Esophagus squamous epithelium (tissue), 5 donors: ENCODE measurements around the gene GPHN. TPM values are rescaled to one million over a fixed set of nuclear protein-coding genes. Genes with fewer than 3 reads are reported as not detected.

ENCODE experiments used
- DNase-seq: peaks from one replicate; lab custom pipeline; 2025; lab: John Stamatoyannopoulos, UW
- H3K27ac ChIP-seq, 4 donors: fragments of 200-600 bp; sonication (generic); one replicate each; pipeline ENCODE4 v1.5.1; 2016 to 2019; ENCODE audit warnings: mild to moderate bottlenecking in 1 of 4
- H3K27me3 ChIP-seq, 4 donors: fragments of 200-600 bp; sonication (generic); 1 replicate in 3 of 4; 2 replicates in 1 of 4; pipeline versions ENCODE4 v1.5.1 to v1.6.0; 2017 to 2021; ENCODE audit warnings: antibody characterized with exemption in 1 of 4
- H3K36me3 ChIP-seq, 3 donors: fragments of 200-600 bp; sonication (generic); one replicate each; pipeline ENCODE4 v1.5.1; 2016 to 2019
- H3K4me1 ChIP-seq, 3 donors: fragments of 200-600 bp; sonication (generic); one replicate each; pipeline ENCODE4 v1.5.1; 2017 to 2019
- H3K4me3 ChIP-seq, 4 donors: fragments of 200-600 bp; sonication (generic); 1 replicate in 3 of 4; 2 replicates in 1 of 4; pipeline ENCODE4 v1.5.1; 2016 to 2019; ENCODE audit warnings: mild to moderate bottlenecking in 2 of 4, moderate library complexity in 1 of 4
- H3K9me3 ChIP-seq, 3 donors: fragments of 200-600 bp; sonication (generic); one replicate each; pipeline ENCODE4 v1.5.1; 2016 to 2019
- POLR2A ChIP-seq, 4 donors: fragments of 450-650 bp; IDR thresholded peaks; one replicate each; pipeline ENCODE4 v1.6.1; 2017; ENCODE audit warnings: antibody characterized with exemption in 4 of 4, mild to moderate bottlenecking in 4 of 4, moderate library complexity in 3 of 4
- WGBS, 2 donors: methylation state at CpG; one replicate each; pipeline ENCODE4 v1.1.5; 2018; 5-methylcytosine and 5-hydroxymethylcytosine counted together
- intact Hi-C: fragments of 100-400 bp; cut with DNase I; formaldehyde crosslinking; loops from one replicate; pipeline ENCODE4 v1.15.0; 2022
- total RNA-seq, 4 donors: library from RNA; depleted of rRNA; stranded (reverse); fragments of >200 nt; gene quantifications; one replicate each; pipeline ENCODE4 v1.1.0, GENCODE V29; 2016
- TF ChIP-seq, protein P1 (sequence below), 6 experiments: fragments of 450-650 bp in 4 of 6; fragments of 200-600 bp in 2 of 6; sonication (generic) in 2 of 6; IDR thresholded peaks; one replicate each; pipeline ENCODE4 v1.5.1; 2016 to 2019; ENCODE audit warnings: antibody characterized with exemption in 6 of 6, mild to moderate bottlenecking in 4 of 6, moderate library complexity in 4 of 6
- donor health status: DM: yes; HTN: yes; CAD: no.

Gene GPHN
- total RNA-seq, 4 donors from 2014 or later = 8.3 to 28.4 (median 12.8) TPM

DNA sequence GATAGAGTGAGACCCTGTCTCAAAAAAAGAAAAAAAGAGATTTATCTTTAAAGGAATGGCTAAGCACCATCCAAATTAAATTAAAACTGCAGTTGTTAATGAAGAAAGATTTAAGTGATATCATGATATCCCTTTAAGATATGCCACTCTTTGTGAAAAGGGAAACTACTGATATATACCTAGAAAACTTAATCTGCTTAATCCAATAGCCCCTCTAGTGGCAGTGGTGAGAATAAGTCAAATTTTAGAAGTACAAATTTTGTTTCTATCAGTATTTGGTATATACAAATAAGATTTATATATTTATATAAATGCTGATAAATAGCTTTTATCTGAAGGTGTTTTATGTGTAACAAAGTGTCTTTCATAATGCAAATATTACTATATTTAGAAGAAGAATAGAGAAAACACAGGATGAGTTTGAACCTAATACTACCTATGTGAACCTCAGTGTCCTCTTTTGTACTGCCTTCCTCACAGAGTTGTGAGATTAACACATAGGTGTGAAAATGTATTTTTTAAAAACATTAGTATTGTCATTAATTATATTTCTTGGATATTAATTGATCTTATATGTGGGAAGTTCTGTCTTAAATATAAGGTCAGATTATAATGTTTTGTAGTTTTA is 629.9 kb downstream of the GPHN start:
- H3K36me3 ChIP-seq = peaks cover 0 to 3% (median 0%) of the 10 kb centered on the region in 3 donors
- H3K4me1 ChIP-seq = no peaks in the 10 kb centered on the region
- intact Hi-C loops = no loop called here
- H3K4me3 ChIP-seq = no peak overlapping the region
- H3K9me3 ChIP-seq = no peaks in the 10 kb centered on the region
- H3K27ac ChIP-seq = no peak overlapping the region
- H3K27me3 ChIP-seq = no peaks in the 10 kb centered on the region
- DNase-seq = no peak
- no peak for TF ChIP-seq POLR2A (IDR thresholded peaks at IDR 0.05)
- TF ChIP-seq, protein P1, sequence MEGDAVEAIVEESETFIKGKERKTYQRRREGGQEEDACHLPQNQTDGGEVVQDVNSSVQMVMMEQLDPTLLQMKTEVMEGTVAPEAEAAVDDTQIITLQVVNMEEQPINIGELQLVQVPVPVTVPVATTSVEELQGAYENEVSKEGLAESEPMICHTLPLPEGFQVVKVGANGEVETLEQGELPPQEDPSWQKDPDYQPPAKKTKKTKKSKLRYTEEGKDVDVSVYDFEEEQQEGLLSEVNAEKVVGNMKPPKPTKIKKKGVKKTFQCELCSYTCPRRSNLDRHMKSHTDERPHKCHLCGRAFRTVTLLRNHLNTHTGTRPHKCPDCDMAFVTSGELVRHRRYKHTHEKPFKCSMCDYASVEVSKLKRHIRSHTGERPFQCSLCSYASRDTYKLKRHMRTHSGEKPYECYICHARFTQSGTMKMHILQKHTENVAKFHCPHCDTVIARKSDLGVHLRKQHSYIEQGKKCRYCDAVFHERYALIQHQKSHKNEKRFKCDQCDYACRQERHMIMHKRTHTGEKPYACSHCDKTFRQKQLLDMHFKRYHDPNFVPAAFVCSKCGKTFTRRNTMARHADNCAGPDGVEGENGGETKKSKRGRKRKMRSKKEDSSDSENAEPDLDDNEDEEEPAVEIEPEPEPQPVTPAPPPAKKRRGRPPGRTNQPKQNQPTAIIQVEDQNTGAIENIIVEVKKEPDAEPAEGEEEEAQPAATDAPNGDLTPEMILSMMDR (IDR thresholded peaks at IDR 0.05) = peak in 2 of 6 experiments; percentile 13 to 33

DNA sequence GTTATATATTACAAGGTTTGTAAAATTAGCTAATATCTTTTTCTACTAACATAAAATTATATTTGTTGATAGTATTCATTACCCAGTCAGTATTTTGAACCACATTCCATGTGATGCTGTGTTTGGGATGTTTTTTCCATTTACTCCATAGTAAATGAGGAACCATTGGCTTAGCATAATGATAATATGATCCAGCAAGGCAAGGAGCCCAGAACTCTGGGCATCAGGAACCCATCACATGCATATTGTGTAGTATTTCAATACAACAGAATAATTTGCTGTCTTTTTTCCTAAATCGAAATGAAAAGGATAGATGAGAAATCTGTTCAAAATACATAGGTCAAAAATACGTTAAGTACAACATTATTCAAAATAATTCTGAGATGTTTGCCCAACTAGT is 632.6 kb downstream of the GPHN start:
- Histone ChIP-seq H3K9me3 (no peaks in the 10 kb centered on the region), H3K4me3 (no peak overlapping the region), H3K27me3 (no peaks in the 10 kb centered on the region), H3K36me3 (peaks cover 0 to 17% (median 0%) of the 10 kb centered on the region in 3 donors), H3K27ac (no peak overlapping the region), H3K4me1 (no peaks in the 10 kb centered on the region)
- 93 to 100% methylated on average over 2 of the region's 2 CpGs for WGBS, 2 donors
- DNase-seq = no peak
- TF ChIP-seq, protein P1 (IDR thresholded peaks at IDR 0.05) = no peak
- no peak for TF ChIP-seq POLR2A (IDR thresholded peaks at IDR 0.05)
- intact Hi-C loops = no loop called here

DNA sequence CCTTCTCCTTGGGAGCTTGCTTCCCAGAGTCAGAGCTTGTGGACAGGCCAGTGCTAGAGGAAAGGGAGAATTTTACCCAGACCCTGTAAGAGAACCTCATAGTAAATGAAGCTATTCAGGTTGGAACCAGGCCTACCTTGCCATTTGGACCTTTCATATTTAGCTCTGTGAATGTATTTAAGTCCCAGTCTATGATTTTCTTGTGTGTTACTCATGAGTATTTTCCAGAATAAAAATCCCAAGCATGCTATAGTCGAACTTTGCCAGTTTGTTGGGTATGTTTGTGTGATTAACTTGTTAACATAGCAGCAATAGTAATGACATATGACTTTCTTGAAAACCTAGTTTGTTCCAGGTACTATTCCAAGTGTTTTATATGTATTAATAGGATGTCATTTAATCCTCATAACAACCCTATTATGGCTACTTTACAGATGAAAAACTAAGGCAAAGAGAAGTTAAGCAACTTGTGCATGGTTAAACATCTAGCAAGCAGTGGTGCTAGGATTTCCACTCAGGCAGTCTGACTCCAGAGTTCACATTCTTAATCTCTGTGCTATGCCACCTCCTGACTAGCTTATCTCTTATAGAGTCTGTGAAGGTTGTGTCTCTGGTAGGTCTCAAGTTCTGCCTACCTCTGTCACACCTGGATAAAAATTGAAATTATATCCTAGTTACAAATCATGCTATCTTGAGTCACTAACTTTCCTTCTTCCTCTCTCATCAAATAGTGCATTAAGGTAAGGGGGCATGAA is 633.4 kb downstream of the GPHN start:
- peaks cover 0 to 23% (median 6%) of the 10 kb centered on the region in 3 donors for H3K36me3 ChIP-seq
- H3K4me3 ChIP-seq = no peak overlapping the region
- DNase-seq = no peak
- H3K9me3 ChIP-seq = no peaks in the 10 kb centered on the region
- no peak for TF ChIP-seq POLR2A (IDR thresholded peaks at IDR 0.05)
- TF ChIP-seq, protein P1 (IDR thresholded peaks at IDR 0.05) = no peak
- intact Hi-C loops = no loop called here
- no peaks in the 10 kb centered on the region for H3K27me3 ChIP-seq
- H3K4me1 ChIP-seq = no peaks in the 10 kb centered on the region
- no peak overlapping the region for H3K27ac ChIP-seq
- 84 to 90% methylated on average over 1 of the region's 1 CpG for WGBS, 2 donors

DNA sequence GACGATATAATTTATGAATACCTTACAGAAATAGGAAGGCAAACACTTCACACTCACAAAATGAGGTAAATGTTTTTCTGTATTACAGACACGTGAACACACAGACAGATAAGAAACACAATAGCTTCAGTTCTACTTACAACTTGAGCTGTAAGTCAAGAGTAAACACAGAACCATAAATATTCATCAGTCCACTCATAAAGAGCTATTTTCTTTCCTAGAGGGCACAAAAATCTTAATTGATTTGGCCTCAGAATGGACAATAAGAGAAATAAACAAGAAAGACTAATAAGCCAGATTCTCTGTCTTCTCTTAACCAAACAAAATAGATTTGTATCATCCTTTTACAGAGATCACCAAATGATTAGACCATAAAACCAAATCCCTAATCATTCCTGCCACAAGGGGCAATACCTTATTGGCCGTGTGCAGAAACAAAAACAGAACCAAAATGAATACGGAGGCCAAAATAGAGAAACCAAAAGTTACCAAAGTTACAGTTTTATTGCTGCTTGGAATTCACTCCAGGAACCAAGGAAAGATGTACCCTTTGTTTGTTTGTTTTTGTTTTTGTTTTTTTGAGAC is 643.2 kb downstream of the GPHN start:
- Histone ChIP-seq H3K27me3 (no peaks in the 10 kb centered on the region), H3K4me3 (no peak overlapping the region), H3K4me1 (no peaks in the 10 kb centered on the region), H3K27ac (no peak overlapping the region), H3K9me3 (no peaks in the 10 kb centered on the region), H3K36me3 (peaks cover 0 to 2% (median 0%) of the 10 kb centered on the region in 3 donors)
- DNase-seq = no peak
- intact Hi-C loops = no loop called here
- WGBS, 2 donors = 74 to 75% methylated on average over 4 of the region's 4 CpGs
- TF ChIP-seq POLR2A (IDR thresholded peaks at IDR 0.05) = no peak
- TF ChIP-seq, protein P1 (IDR thresholded peaks at IDR 0.05) = no peak

DNA sequence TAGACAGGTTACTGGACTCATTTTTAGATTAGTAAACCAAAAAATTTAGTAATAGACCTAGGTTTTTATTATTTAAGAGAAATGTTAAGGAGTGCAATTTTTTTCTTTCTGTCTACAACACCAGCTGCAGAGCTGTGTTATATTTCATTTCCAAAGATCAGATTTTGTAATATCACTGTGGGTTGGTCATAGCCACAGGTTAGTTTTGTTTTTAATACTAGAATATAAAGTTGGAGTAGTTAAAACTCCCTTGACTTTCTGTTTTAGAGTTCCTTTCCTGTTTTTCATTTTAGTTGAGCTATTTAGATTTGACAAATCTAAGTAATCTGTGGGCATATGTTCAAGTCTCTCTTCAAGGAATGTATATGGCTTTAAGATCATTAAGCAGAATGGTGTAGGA is 650.6 kb downstream of the GPHN start:
- H3K4me3 ChIP-seq = no peak overlapping the region
- H3K9me3 ChIP-seq = no peaks in the 10 kb centered on the region
- H3K27me3 ChIP-seq = no peaks in the 10 kb centered on the region
- TF ChIP-seq, protein P1 (IDR thresholded peaks at IDR 0.05) = no peak
- TF ChIP-seq POLR2A (IDR thresholded peaks at IDR 0.05) = no peak
- H3K27ac ChIP-seq = no peak overlapping the region
- intact Hi-C loops = no loop called here
- H3K4me1 ChIP-seq = no peaks in the 10 kb centered on the region
- no peak for DNase-seq
- H3K36me3 ChIP-seq = no peaks in the 10 kb centered on the region
